NCI-H748 treated with DMSO at 0.1 percent for 48 hours (cell line): ENCODE results near the gene CSNK1G2.

ENCODE experiments used
- DNase-seq: peaks from one replicate; lab custom pipeline; 2025; lab: John Stamatoyannopoulos, UW

The CSNK1G2 gene

GRCh38 chr19:1968279-1969175, 27.6 kb downstream of the CSNK1G2 start:
- no peak for DNase-seq

GRCh38 chr19:1969176-1970002, 28.4 kb downstream of the CSNK1G2 start:
- no peak for DNase-seq

- DNase-seq, result no peak
These were observed 29.2 kb downstream of the CSNK1G2 start for GRCh38 chr19:1970003-1970805.

- DNase-seq, result no peak
These were observed 30.0 kb downstream of the CSNK1G2 start for GRCh38 chr19:1970806-1971502.

GRCh38 chr19:1974381-1975161, 33.6 kb downstream of the CSNK1G2 start:
- no peak for DNase-seq

- DNase-seq, result no peak
These were observed 34.1 kb downstream of the CSNK1G2 start for GRCh38 chr19:1975162-1975480.

- no peak for DNase-seq
These were observed 36.1 kb downstream of the CSNK1G2 start for GRCh38 chr19:1977120-1977519.

GRCh38 chr19:1978346-1978894, 37.4 kb downstream of the CSNK1G2 start:
- no peak for DNase-seq

GRCh38 chr19:1979017-1979416, 38.0 kb downstream of the CSNK1G2 start:
- no peak for DNase-seq

- DNase-seq, result no peak
These were observed 38.7 kb downstream of the CSNK1G2 start for GRCh38 chr19:1979642-1980041.

GRCh38 chr19:1980091-1980808, 39.3 kb downstream of the CSNK1G2 start:
- no peak for DNase-seq

GRCh38 chr19:1980809-1981181, 39.8 kb downstream of the CSNK1G2 start:
- no peak for DNase-seq

GRCh38 chr19:1981253-1981652, 40.3 kb downstream of the CSNK1G2 start:
- DNase-seq, result no peak

- no peak for DNase-seq
These were observed 43.4 kb downstream of the CSNK1G2 start for GRCh38 chr19:1984357-1984756.

GRCh38 chr19:1985588-1986356, 44.8 kb downstream of the CSNK1G2 start:
- DNase-seq, result no peak

GRCh38 chr19:1986357-1987162, 45.6 kb downstream of the CSNK1G2 start:
- no peak for DNase-seq

GRCh38 chr19:1987197-1988187, 46.5 kb downstream of the CSNK1G2 start:
- no peak for DNase-seq
